AG04449 (cell line): Measurements from ENCODE around the gene ULK4.
"Not testable (repeated sequence)": the region's sequence is repeated elsewhere in the genome, so short reads cannot be mapped to it uniquely, and the experiment has no call there.

ENCODE experiments used
- CTCF ChIA-PET: fragments of 350-600 bp; formaldehyde crosslinking; extraction: SDS; loops from one replicate; lab custom pipeline; 2021; ENCODE audit warnings: antibody characterized with exemption; lab: Yijun Ruan, JAX
- POLR2A ChIA-PET: fragments of 400-600, 350-600 bp; formaldehyde crosslinking; extraction: SDS; loops from one replicate; lab custom pipeline; 2020; ENCODE audit warnings: antibody characterized with exemption, inconsistent platforms; lab: Yijun Ruan, JAX
- DNase-seq: peaks from one replicate; pipeline ENCODE4 v3.0.0-alpha.2; 2010; ENCODE audit warnings: low read depth, low spot score
- H3K4me3 ChIP-seq: 2 replicates; pipeline ENCODE4 v1.5.1; 2011; ENCODE audit warnings: low read depth, mild to moderate bottlenecking, control low read depth, low read length
- TF ChIP-seq, protein P1 (sequence below): IDR thresholded peaks from one replicate; pipeline ENCODE4 v1.5.1; 2011; ENCODE audit warnings: mild to moderate bottlenecking, moderate library complexity, low read length, control low read depth, inconsistent platforms; ENCODE audit not compliant: insufficient read depth; ENCODE audit errors: missing control alignments

Gene ULK4

GRCh38 chr3:41853540-41854196, 108.2 kb downstream of the ULK4 start:
- CTCF ChIA-PET, result no interaction called here
- no peak overlapping the region for H3K4me3 ChIP-seq
- DNase-seq, result no peak
- TF ChIP-seq, protein P1, sequence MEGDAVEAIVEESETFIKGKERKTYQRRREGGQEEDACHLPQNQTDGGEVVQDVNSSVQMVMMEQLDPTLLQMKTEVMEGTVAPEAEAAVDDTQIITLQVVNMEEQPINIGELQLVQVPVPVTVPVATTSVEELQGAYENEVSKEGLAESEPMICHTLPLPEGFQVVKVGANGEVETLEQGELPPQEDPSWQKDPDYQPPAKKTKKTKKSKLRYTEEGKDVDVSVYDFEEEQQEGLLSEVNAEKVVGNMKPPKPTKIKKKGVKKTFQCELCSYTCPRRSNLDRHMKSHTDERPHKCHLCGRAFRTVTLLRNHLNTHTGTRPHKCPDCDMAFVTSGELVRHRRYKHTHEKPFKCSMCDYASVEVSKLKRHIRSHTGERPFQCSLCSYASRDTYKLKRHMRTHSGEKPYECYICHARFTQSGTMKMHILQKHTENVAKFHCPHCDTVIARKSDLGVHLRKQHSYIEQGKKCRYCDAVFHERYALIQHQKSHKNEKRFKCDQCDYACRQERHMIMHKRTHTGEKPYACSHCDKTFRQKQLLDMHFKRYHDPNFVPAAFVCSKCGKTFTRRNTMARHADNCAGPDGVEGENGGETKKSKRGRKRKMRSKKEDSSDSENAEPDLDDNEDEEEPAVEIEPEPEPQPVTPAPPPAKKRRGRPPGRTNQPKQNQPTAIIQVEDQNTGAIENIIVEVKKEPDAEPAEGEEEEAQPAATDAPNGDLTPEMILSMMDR, result no peak
- POLR2A ChIA-PET, result no interaction called here

GRCh38 chr3:41848753-41849574, 112.9 kb downstream of the ULK4 start:
- ChIA-PET POLR2A (no interaction called here), CTCF (no interaction called here)
- DNase-seq, result no peak
- no peak overlapping the region for H3K4me3 ChIP-seq
- TF ChIP-seq, protein P1, result no peak

DNA sequence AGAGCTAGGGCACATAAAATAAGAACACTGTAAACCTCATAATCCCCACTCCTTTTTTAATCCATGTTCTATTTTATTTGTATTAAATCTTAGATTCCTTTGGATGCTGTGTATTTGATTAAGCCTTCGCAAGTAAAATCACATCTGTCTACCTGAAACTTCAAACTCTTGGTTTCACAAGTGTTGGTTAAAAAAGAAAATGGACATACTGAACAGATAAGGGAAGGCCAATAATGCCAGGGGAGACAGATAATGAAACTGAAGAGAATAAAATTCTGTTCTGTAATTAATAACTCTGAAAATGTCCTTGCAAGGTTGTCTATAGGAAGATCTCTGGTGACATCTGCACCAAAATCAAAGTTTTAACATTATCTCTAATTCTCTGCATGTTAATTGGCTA, 114.2 kb downstream of the ULK4 start:
- TF ChIP-seq, protein P1, result no peak
- ChIA-PET CTCF (no interaction called here), POLR2A (no interaction called here)
- DNase-seq, result no peak
- H3K4me3 ChIP-seq, result no peak overlapping the region

- ChIA-PET CTCF (no interaction called here), POLR2A (no interaction called here)
- TF ChIP-seq, protein P1, result no peak
- DNase-seq, result no peak
- no peak overlapping the region for H3K4me3 ChIP-seq
Measured at GRCh38 chr3:41846850-41847249, 115.1 kb downstream of the ULK4 start.

DNA sequence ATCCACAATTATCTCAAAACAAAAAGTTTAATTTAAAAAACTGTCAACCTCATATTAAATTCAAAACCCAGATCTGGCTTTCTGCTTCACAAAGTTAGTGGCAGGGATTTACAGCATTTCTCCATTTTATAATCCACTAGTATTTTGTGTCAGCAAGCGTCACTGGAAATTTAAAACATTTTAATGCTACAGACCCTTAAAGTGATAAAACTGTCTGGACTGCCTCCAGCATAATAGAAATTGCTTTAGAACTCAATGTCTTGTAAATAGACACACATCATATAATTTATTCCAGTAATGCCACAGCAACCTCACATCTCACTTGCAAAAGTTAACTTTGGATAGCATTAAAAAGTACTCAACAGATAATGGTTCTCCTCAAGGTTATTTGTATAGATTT, 116.1 kb downstream of the ULK4 start:
- CTCF ChIA-PET, result no interaction called here
- H3K4me3 ChIP-seq, result no peak overlapping the region
- POLR2A ChIA-PET, result no interaction called here
- DNase-seq, result no peak
- TF ChIP-seq, protein P1, result no peak

DNA sequence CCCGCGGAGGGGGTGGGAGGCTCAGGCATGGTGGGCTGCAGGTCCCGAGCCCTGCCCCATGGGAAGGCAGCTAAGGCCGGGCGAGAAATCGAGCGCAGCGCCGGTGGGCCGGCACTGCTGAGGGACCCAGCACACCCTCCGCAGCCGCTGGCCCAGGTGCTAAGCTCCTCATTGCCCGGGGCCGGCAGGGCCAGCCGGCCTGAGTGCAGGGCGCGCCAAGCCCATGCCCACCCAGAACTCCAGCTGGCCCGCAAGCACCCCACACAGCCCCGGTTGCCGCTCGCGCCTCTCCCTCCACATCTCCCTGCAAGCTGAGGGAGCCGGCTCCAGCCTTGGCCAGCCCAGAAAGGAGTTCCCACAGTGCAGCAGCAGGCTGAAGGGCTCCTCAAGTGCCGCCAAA, 117.6 kb downstream of the ULK4 start:
- CTCF ChIA-PET, H3K4me3 ChIP-seq, DNase-seq, POLR2A ChIA-PET: not testable (repeated sequence)

GRCh38 chr3:41840936-41841668, 120.8 kb downstream of the ULK4 start:
- CTCF ChIA-PET, DNase-seq, POLR2A ChIA-PET, H3K4me3 ChIP-seq: not testable (repeated sequence)
